ENCODE measurements around the gene CRTAC1. TPM values are rescaled to one million over a fixed set of nuclear protein-coding genes. Genes with fewer than 3 reads are reported as not detected.

Gene CRTAC1
- total RNA-seq, 1 experiment from 2014 or later, result 0.46 TPM

GRCh38 chr10:97928897-97929296 lies 101.5 kb downstream of the CRTAC1 start:
- Mint-ChIP-seq H3K4me1 (no peaks in the 10 kb centered on the region), H3K36me3 (ENCODE audit: insufficient read depth in 1 of 3, low read depth in 3 of 3) (no peaks in the 10 kb centered on the region), H3K9me3 (no peaks in the 10 kb centered on the region; a peak in 1 of 5 replicates), H3K27me3 (ENCODE audit: low read depth) (peaks cover 16% of the 10 kb centered on the region), H3K4me3 (no peak overlapping the region; a peak in 1 of 5 replicates), H3K27ac (no peak overlapping the region; a peak in 1 of 7 replicates)
- Histone ChIP-seq H2BK12ac (ENCODE audit: insufficient read length, low read depth, low read length) (no peak overlapping the region), H4K8ac (replicated peaks; ENCODE audit: insufficient read length, low read depth, low read length) (no peak overlapping the region), H3K79me2 (ENCODE audit: insufficient read depth, low read length) (no peaks in the 10 kb centered on the region), H3K23ac (ENCODE audit: insufficient read length, low read depth, low read length) (no peak overlapping the region), H2BK20ac (ENCODE audit: low read depth, low read length, poor library complexity, severe bottlenecking) (no peak overlapping the region), H3K23me2 (ENCODE audit: insufficient read length, low read depth, low read length, poor library complexity, severe bottlenecking) (no peaks in the 10 kb centered on the region), H3K14ac (ENCODE audit: insufficient read depth, low read length) (no peak overlapping the region), H2BK15ac (ENCODE audit: low read depth, low read length) (no peak overlapping the region), H3K4ac (ENCODE audit: low read depth, low read length) (no peak overlapping the region), H4K5ac (ENCODE audit: insufficient read length, low read depth, low read length) (no peak overlapping the region), H3K4me1 (ENCODE audit: insufficient read depth, low read length) (no peaks in the 10 kb centered on the region), H3T11ph (ENCODE audit: low read length) (no peak overlapping the region), H4K91ac (ENCODE audit: insufficient read length, low read depth, low read length) (no peak overlapping the region), H2AFZ (ENCODE audit: low read length) (no peak overlapping the region), H2AK5ac (ENCODE audit: insufficient read length, low read length) (no peak overlapping the region), H2BK120ac (ENCODE audit: low read depth, low read length, poor library complexity, severe bottlenecking) (no peak overlapping the region), H3K27ac (ENCODE audit: insufficient read length, low read depth, low read length) (no peak overlapping the region), H3K9ac (ENCODE audit: extremely low read depth, insufficient read length, low read length) (no peak overlapping the region), H4K20me1 (ENCODE audit: control insufficient read depth, insufficient read depth, insufficient read length) (no peaks in the 10 kb centered on the region), H3K18ac (ENCODE audit: insufficient read length, low read depth, low read length) (no peak overlapping the region), H3K27me3 (ENCODE audit: insufficient read depth, low read length) (no peaks in the 10 kb centered on the region), H2BK5ac (ENCODE audit: insufficient read length, low read length) (no peak overlapping the region), H3K4me2 (ENCODE audit: insufficient read depth, insufficient read length, low read length) (no peak overlapping the region), H3K79me1 (ENCODE audit: insufficient read depth, low read depth, low read length, poor library complexity, severe bottlenecking) (no peaks in the 10 kb centered on the region), H3K9me3 (ENCODE audit: control insufficient read depth, low read depth, low read length) (no peaks in the 10 kb centered on the region), H3K56ac (ENCODE audit: insufficient read length, low read depth, low read length) (no peak overlapping the region)
- no peak for TF ChIP-seq CTCF (conservative IDR thresholded peaks at IDR 0.05)
- no peak for DNase-seq
- WGBS (ENCODE audit: extremely low coverage, insufficient read length, low lambda C conversion rate), result no CpG with 5 or more reads among the region's 6 CpGs

Measured in H9 (cell line).